ENCODE measurements around the gene MMP13. TPM values are rescaled to one million over a fixed set of nuclear protein-coding genes. Genes with fewer than 3 reads are reported as not detected.
"Not testable (repeated sequence)": the region's sequence is repeated elsewhere in the genome, so short reads cannot be mapped to it uniquely, and the experiment has no call there.

MMP13 gene
- total RNA-seq = not detected

DNA sequence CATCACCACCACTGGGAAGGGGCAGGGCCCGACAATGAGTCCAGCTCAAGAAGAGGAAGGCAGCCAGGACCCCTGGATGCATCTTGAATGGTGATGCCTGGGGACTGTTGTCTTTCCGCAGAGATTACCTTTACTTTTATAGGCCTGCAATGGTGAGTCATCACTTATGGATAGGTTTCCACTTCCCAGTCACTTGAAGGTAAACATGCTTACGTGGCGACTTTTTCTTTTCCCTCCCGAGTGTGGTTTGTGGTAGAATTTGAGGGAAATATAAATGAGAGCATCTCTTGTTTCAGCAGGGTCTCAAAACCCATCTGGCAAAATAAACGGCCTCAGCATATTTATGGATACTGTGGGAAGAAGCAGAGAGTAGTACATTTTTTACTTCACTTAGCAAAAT, at the start of gene MMP13:
Gene MMP13 (minus strand): TSS at position 109 of the 400 bp plus-strand sequence. CDS start 27 bp downstream, at position 82.
- H3K4me1 Mint-ChIP-seq (ENCODE audit: low read depth) = no peaks in the 10 kb centered on the region
- CTCF ChIA-PET = no interaction called here
- POLR2A ChIA-PET = no interaction called here

DNA sequence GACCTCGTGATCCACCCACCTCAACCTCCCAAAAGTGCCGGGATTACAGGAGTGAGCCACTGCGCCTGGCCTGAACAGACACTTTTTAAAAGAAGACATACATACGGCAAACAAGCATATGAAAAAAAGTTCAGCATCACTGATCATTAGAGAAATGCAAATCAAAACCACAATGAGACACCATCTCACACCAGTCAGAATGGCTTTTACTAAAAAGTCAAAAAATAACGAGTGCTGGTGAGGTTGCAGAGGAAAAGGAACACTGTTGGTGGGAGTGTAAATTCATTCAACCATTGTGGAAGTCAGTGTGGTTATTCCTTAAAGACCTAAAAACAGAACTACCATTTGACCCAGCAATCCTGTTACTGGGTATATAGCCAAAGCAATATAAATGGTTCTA, 48.7 kb upstream of the MMP13 start:
- H3K27ac Mint-ChIP-seq; H3K4me3 Mint-ChIP-seq; H3K4me1 Mint-ChIP-seq (ENCODE audit: low read depth); H3K9me3 Mint-ChIP-seq (ENCODE audit: insufficient read depth); ATAC-seq; DNase-seq; H3K36me3 Mint-ChIP-seq (ENCODE audit: low read depth); CTCF ChIA-PET; POLR2A ChIA-PET: not testable (repeated sequence)
- H3K27me3 Mint-ChIP-seq (ENCODE audit: low read depth) = peaks cover 14% of the 10 kb centered on the region

More for the DNA sequence above, at the start of gene MMP13:
- Mint-ChIP-seq H3K27ac (no peak within 1 kb of the TSS), H3K9me3 (ENCODE audit: insufficient read depth) (no peaks in the 10 kb centered on the region), H3K36me3 (ENCODE audit: low read depth) (no peaks in the 10 kb centered on the region), H3K27me3 (ENCODE audit: low read depth) (peaks cover 10% of the 10 kb centered on the region), H3K4me3 (no peak within 1 kb of the TSS)
- DNase-seq (no peak), ATAC-seq (no peak)

DNA sequence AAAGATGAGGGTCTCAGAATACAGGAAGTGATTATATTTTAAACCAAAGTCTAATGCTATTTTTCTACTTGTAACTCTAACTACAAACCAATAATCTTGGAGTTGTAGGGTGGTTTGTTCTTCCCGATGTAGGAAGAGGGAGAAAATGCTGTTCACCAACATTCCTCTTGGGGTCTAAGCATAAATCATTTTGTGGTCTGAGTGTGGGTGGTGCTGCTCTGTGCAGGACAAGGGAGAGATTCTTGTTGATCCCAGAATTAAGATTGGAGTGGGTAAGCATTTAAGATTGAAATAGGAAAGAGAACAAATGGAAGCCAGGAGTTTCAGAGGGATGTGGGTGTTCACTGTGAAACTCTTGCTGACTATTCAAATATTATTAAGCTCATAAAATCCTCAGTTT, 38.6 kb upstream of the MMP13 start:
- Mint-ChIP-seq H3K27me3 (ENCODE audit: low read depth) (peaks cover 11% of the 10 kb centered on the region), H3K36me3 (ENCODE audit: low read depth) (no peaks in the 10 kb centered on the region), H3K4me3 (no peak overlapping the region), H3K27ac (no peak overlapping the region), H3K4me1 (ENCODE audit: low read depth) (no peaks in the 10 kb centered on the region), H3K9me3 (ENCODE audit: insufficient read depth) (no peaks in the 10 kb centered on the region)
- ChIA-PET POLR2A (no interaction called here), CTCF (no interaction called here)
- no peak for DNase-seq
- no peak for ATAC-seq

DNA sequence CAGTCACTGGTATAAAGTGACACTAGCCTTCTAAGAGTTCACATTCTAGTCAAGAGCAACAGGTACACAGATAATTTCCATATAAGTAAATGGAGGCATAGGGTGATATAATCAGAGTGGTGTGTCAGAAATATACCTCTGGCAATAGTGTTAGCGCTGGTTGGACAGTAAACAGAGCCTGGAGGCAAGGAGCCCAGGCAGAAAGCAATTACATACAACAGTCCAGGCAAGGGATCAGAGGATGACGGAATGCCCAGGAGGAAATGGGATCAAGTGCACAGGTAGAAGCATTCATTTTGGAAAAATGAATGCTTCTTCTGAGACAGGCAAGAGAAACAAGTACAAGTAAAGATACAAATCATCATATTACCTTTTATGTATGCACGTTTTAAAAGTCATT, 36.2 kb upstream of the MMP13 start:
- Mint-ChIP-seq H3K27me3 (ENCODE audit: low read depth) (peaks cover 14% of the 10 kb centered on the region), H3K36me3 (ENCODE audit: low read depth) (no peaks in the 10 kb centered on the region), H3K27ac (no peak overlapping the region), H3K4me3 (no peak overlapping the region), H3K9me3 (ENCODE audit: insufficient read depth) (no peaks in the 10 kb centered on the region), H3K4me1 (ENCODE audit: low read depth) (no peaks in the 10 kb centered on the region)
- POLR2A ChIA-PET = no interaction called here
- DNase-seq (no peak), ATAC-seq (no peak)
- CTCF ChIA-PET = no interaction called here

DNA sequence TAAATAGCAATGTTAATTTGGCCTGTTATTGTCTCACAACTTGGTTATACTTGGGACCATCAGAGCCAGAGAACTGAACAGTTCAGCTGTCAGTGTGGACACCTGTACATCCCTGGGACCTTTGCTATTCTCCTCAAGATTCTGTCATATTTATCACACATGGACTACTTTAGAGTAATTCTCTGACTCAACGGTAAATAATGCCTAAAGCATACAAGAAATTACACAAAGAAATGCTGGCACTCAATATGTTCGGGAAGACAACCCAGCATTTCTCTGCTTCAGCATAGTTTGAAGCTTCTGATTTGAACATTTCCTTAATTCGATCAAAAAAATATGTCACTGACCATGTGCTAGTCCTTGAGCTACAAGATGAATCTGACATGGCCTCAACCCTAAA, 34.6 kb upstream of the MMP13 start:
- H3K27ac Mint-ChIP-seq = no peak overlapping the region
- DNase-seq = no peak
- no peak overlapping the region for H3K4me3 Mint-ChIP-seq
- H3K27me3 Mint-ChIP-seq (ENCODE audit: low read depth) = peaks cover 21% of the 10 kb centered on the region
- H3K4me1 Mint-ChIP-seq (ENCODE audit: low read depth) = no peaks in the 10 kb centered on the region
- H3K9me3 Mint-ChIP-seq (ENCODE audit: insufficient read depth) = no peaks in the 10 kb centered on the region
- ATAC-seq = no peak
- ChIA-PET CTCF (no interaction called here), POLR2A (no interaction called here)
- no peaks in the 10 kb centered on the region for H3K36me3 Mint-ChIP-seq (ENCODE audit: low read depth)

DNA sequence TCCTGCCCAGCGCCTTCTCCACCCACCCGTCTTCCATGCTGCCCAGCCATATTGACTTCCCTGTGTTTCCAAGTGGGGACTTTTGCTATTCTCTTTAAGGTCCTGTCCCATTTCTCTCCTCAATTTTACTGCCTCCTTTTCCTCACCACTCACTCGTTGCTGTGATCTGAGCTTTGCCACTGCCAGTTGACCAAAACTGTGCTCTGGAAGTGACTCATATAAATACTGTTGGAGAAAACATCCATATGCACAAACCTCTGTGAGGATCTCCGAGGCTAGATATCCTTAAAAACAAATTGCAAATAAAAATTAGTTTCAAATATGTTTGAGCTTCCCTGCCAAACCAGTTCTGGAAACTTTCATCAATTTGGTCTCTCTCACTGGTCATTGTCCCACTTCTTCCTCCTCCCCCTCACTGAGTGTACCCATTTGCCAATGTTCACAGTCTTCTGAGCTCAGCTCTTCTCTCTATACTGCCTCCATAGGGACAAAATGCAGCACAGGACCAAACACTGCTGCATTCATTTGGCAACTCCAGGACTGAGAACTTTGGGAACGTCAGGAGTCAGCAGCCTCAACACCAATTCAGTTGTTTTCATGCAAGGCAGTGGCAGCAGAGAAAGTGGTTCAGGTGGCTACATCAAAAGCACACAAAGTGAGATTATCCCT, 34.0 kb upstream of the MMP13 start:
- ChIA-PET CTCF (no interaction called here), POLR2A (no interaction called here)
- DNase-seq (no peak), ATAC-seq (no peak)
- Mint-ChIP-seq H3K27me3 (ENCODE audit: low read depth) (peaks cover 22% of the 10 kb centered on the region), H3K9me3 (ENCODE audit: insufficient read depth) (no peaks in the 10 kb centered on the region), H3K27ac (no peak overlapping the region), H3K4me1 (ENCODE audit: low read depth) (no peaks in the 10 kb centered on the region), H3K36me3 (ENCODE audit: low read depth) (no peaks in the 10 kb centered on the region), H3K4me3 (no peak overlapping the region)

DNA sequence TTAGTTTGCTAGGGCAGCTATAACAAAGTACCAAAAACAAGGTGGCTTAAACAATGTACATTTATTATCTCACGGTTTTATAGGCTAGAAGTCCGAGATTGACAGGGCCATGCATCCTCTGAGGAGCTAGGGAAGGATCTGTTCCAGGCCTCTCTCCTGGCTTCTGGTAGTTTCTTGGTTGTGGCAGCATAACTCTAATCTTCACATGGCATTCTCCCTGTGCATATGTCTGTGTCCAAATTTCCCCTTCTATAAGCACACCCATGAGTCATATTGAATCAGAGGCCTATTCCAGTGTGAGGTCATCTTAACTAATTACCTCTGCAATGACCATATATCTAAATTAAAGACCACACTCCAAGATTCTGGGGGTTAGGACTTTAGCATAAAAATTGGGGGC, 31.3 kb upstream of the MMP13 start:
- POLR2A ChIA-PET = no interaction called here
- no peak overlapping the region for H3K27ac Mint-ChIP-seq
- ATAC-seq (no peak), DNase-seq (no peak)
- CTCF ChIA-PET = no interaction called here
- no peak overlapping the region for H3K4me3 Mint-ChIP-seq
- no peaks in the 10 kb centered on the region for H3K9me3 Mint-ChIP-seq (ENCODE audit: insufficient read depth)
- no peaks in the 10 kb centered on the region for H3K36me3 Mint-ChIP-seq (ENCODE audit: low read depth)
- H3K27me3 Mint-ChIP-seq (ENCODE audit: low read depth) = peaks cover 22% of the 10 kb centered on the region
- H3K4me1 Mint-ChIP-seq (ENCODE audit: low read depth) = peaks cover under 1% of the 10 kb centered on the region

DNA sequence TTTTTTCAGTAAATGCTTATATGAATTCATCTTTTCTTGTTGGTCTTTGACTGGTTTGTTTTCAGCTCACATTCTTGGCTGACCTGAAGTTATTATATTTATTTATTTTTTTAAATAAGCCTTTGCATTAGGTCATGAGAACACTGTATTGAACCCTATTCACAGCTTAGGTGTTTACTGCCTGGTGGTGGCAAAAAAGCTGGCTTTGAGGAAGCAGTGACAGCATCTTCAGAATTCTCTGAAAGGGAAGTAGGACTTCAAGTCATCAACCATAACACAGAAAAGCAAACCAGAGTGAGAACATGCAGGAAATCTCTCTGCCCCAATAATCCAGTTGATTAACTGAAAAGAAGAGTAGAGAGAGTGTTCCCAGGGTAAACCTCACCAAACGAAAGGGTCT, 30.3 kb upstream of the MMP13 start:
- DNase-seq = no peak
- no peak for ATAC-seq
- ChIA-PET CTCF (no interaction called here), POLR2A (no interaction called here)
- Mint-ChIP-seq H3K27ac (no peak overlapping the region), H3K4me1 (ENCODE audit: low read depth) (peaks cover 6% of the 10 kb centered on the region), H3K36me3 (ENCODE audit: low read depth) (no peaks in the 10 kb centered on the region), H3K4me3 (no peak overlapping the region), H3K9me3 (ENCODE audit: insufficient read depth) (no peaks in the 10 kb centered on the region), H3K27me3 (ENCODE audit: low read depth) (peaks cover 17% of the 10 kb centered on the region)

DNA sequence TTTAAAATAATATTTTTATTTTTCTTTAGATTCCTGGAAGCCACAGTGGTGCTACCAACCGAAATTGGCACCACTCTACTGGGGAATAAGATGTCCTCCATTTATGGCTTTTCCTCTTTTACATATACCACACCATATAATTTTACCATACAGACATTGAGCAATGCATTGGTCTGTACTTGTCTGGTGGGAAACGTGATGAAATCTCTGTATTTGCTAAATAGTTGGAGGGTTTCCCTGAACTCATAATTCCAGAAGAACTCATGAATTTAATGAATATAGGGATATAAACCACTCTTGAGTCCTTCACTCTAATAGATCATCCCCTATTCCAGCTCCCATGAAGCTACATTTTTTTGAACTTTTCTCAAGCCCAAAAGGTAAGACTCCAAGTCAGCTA, 28.0 kb upstream of the MMP13 start:
- H3K9me3 Mint-ChIP-seq (ENCODE audit: insufficient read depth) = no peaks in the 10 kb centered on the region
- H3K4me3 Mint-ChIP-seq = no peak overlapping the region
- H3K36me3 Mint-ChIP-seq (ENCODE audit: low read depth) = no peaks in the 10 kb centered on the region
- DNase-seq (no peak), ATAC-seq (no peak)
- ChIA-PET CTCF (no interaction called here), POLR2A (no interaction called here)
- H3K27ac Mint-ChIP-seq = no peak overlapping the region
- peaks cover 6% of the 10 kb centered on the region for H3K4me1 Mint-ChIP-seq (ENCODE audit: low read depth)
- H3K27me3 Mint-ChIP-seq (ENCODE audit: low read depth) = peaks cover 10% of the 10 kb centered on the region

DNA sequence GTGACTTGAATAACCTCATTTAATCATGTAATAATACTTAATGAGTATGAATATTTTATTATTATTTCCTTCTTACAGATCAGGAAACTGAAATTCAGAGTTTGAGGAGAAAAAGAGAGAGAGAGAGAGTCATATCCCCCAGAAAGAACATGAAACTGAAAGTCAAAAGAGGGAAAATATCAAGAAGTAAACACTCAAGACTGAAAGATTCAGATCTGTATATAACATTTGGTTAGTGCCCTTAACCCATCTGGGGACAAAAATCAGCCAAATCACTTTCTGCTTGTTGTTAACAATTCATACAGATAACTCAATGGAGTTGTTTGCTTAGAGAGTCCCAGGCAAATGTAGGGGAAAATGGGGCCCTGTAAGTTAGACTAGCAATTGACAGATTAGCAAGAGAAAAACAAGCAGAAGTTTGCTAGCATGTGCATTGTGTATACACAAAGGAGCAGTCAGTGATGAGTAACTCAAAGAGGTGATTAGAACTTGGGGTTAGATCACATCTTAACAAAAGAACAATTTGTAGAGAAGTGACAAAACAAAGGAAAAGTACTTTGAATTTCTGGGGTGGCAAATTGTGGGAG, 25.9 kb upstream of the MMP13 start:
- Mint-ChIP-seq H3K36me3 (ENCODE audit: low read depth) (no peaks in the 10 kb centered on the region), H3K4me3 (no peak overlapping the region), H3K4me1 (ENCODE audit: low read depth) (peaks cover 6% of the 10 kb centered on the region), H3K9me3 (ENCODE audit: insufficient read depth) (no peaks in the 10 kb centered on the region), H3K27me3 (ENCODE audit: low read depth) (peaks cover 6% of the 10 kb centered on the region), H3K27ac (no peak overlapping the region)
- DNase-seq (no peak), ATAC-seq (no peak)
- ChIA-PET CTCF (no interaction called here), POLR2A (no interaction called here)

DNA sequence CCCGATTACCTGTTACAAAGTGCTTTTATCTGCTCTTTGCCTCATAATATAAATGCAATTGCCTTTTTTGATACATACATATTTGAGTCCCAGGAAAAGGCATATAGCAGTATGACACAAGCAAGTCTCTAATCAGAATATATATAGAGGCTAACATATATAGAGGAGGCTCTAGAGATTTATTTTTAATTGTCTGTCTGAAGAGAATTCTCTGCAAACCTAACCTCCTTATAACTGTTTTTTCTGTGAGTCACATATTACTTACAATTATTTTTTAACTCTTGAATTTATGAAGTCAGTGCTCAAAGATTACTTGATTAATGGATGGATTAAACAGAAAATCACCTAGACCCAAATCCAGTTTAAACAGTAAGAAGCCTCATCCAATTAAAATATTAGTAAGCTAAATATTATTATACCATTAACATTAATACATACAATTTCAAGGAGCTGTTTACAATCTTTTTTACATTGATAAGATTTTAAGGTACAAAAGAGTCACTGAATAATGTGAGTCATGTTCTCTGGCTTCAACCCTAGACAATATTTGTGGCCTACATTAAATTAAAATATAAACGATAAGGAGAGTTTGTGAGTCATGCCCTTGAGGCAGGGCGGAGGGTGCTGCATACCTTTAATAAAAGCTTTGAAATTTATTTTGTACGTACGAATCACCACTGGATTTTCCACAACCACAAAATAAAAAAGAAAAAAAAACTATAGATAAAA, 19.2 kb upstream of the MMP13 start:
- CTCF ChIA-PET = no interaction called here
- POLR2A ChIA-PET = no interaction called here
- H3K27me3 Mint-ChIP-seq (ENCODE audit: low read depth) = peaks cover 15% of the 10 kb centered on the region
- DNase-seq = no peak
- H3K36me3 Mint-ChIP-seq (ENCODE audit: low read depth) = no peaks in the 10 kb centered on the region
- no peak overlapping the region for H3K4me3 Mint-ChIP-seq
- no peak for ATAC-seq
- no peaks in the 10 kb centered on the region for H3K4me1 Mint-ChIP-seq (ENCODE audit: low read depth)
- H3K27ac Mint-ChIP-seq = no peak overlapping the region
- H3K9me3 Mint-ChIP-seq (ENCODE audit: insufficient read depth) = no peaks in the 10 kb centered on the region

DNA sequence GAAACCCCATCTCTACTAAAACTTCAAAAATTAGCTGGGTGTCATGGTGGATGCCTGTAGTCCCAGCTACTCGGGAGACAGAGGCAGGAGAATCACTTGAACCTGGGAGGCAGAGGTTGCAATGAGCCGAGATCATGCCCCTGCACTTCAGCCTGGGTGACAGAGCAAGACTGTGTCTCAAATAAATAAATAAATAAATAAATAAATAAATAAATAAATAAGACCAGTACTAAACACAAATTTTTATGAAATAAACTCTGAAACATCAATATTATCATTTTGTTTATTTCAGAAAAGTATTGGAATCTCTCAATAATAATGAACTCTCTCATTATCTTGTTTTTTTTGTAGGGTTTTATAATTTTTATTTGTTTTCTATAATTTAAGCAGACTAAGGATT, 18.2 kb upstream of the MMP13 start:
- POLR2A ChIA-PET; H3K4me1 Mint-ChIP-seq (ENCODE audit: low read depth); H3K27ac Mint-ChIP-seq; H3K9me3 Mint-ChIP-seq (ENCODE audit: insufficient read depth); DNase-seq; H3K36me3 Mint-ChIP-seq (ENCODE audit: low read depth); ATAC-seq; H3K4me3 Mint-ChIP-seq; CTCF ChIA-PET: not testable (repeated sequence)
- peaks cover 17% of the 10 kb centered on the region for H3K27me3 Mint-ChIP-seq (ENCODE audit: low read depth)
